Astrocyte (in vitro differentiated cells and primary cell): Measurements from ENCODE around the gene PRRX1. TPM values are rescaled to one million over a fixed set of nuclear protein-coding genes. Genes with fewer than 3 reads are reported as not detected.

ENCODE experiments used
- DNase-seq: peaks from one replicate; pipeline ENCODE4 v3.0.0-alpha.2; 2010; ENCODE audit warnings: low read depth
- FAIRE-seq: peaks from 2 replicates; lab custom pipeline; 2011; peaks lifted over from hg19 to GRCh38; lab: Jason Lieb, UNC
- H2AFZ ChIP-seq: 2 replicates; pipeline ENCODE4 v1.6.0; 2012; ENCODE audit warnings: low read depth, low read length, inconsistent platforms
- H3K27ac ChIP-seq: 2 replicates; pipeline ENCODE4 v1.5.1; 2011; ENCODE audit warnings: low read depth, low read length, inconsistent platforms
- H3K27me3 ChIP-seq: 2 replicates; pipeline ENCODE4 v1.6.0; 2011; ENCODE audit warnings: low read length, inconsistent platforms; ENCODE audit not compliant: insufficient read depth
- H3K36me3 ChIP-seq: 2 replicates; pipeline ENCODE4 v1.5.1; 2011; ENCODE audit warnings: low read length, inconsistent platforms; ENCODE audit not compliant: insufficient read depth
- H3K4me1 ChIP-seq: 2 replicates; pipeline ENCODE4 v1.5.1; 2011; ENCODE audit warnings: low read length, inconsistent platforms; ENCODE audit not compliant: insufficient read depth
- H3K4me2 ChIP-seq: 2 replicates; pipeline ENCODE4 v1.6.0; 2012; ENCODE audit warnings: low read length, inconsistent platforms
- H3K4me3 ChIP-seq: 2 replicates; pipeline ENCODE4 v1.5.1; 2011; ENCODE audit warnings: low read depth, mild to moderate bottlenecking, low read length, inconsistent platforms; ENCODE audit not compliant: insufficient read depth
- H3K79me2 ChIP-seq: 2 replicates; pipeline ENCODE4 v1.6.0; 2012; ENCODE audit warnings: mild to moderate bottlenecking, low read length, inconsistent platforms; ENCODE audit not compliant: insufficient read depth
- H3K9ac ChIP-seq: 2 replicates; pipeline ENCODE4 v1.6.0; 2012; ENCODE audit warnings: mild to moderate bottlenecking, low read length, inconsistent platforms
- H3K9me3 ChIP-seq: 2 replicates; pipeline ENCODE4 v1.5.1; 2012; ENCODE audit warnings: low read depth, mild to moderate bottlenecking, low read length, inconsistent platforms; ENCODE audit not compliant: insufficient read depth
- H4K20me1 ChIP-seq: 2 replicates; pipeline ENCODE4 v1.6.0; 2012; ENCODE audit warnings: low read length, inconsistent platforms; ENCODE audit not compliant: insufficient read depth
- H3K27ac Mint-ChIP-seq: one replicate; pipeline ENCODE4 v1.8.0; 2021; ENCODE audit warnings: mild to moderate bottlenecking, mixed read lengths; ENCODE audit not compliant: unreplicated experiment
- H3K27me3 Mint-ChIP-seq: one replicate; pipeline ENCODE4 v1.8.0; 2021; ENCODE audit warnings: low read depth, mixed read lengths; ENCODE audit not compliant: unreplicated experiment
- H3K36me3 Mint-ChIP-seq: one replicate; pipeline ENCODE4 v1.8.0; 2021; ENCODE audit warnings: low read depth, mixed read lengths; ENCODE audit not compliant: unreplicated experiment
- H3K4me1 Mint-ChIP-seq: one replicate; pipeline ENCODE4 v1.8.0; 2021; ENCODE audit warnings: low read depth, mixed read lengths; ENCODE audit not compliant: unreplicated experiment
- H3K4me3 Mint-ChIP-seq: one replicate; pipeline ENCODE4 v1.8.0; 2021; ENCODE audit warnings: mild to moderate bottlenecking, moderate library complexity, mixed read lengths; ENCODE audit not compliant: unreplicated experiment
- H3K9me3 Mint-ChIP-seq: one replicate; pipeline ENCODE4 v1.8.0; 2021; ENCODE audit warnings: mild to moderate bottlenecking, mixed read lengths; ENCODE audit not compliant: unreplicated experiment
- EZH2 ChIP-seq: IDR thresholded peaks from 2 replicates; pipeline ENCODE4 v1.6.1; 2012; ENCODE audit warnings: mild to moderate bottlenecking, low read length, inconsistent platforms; ENCODE audit not compliant: insufficient read depth
- total RNA-seq: library from RNA; stranded (reverse); gene quantifications from 2 replicates; pipeline ENCODE4 v1.2.1, GENCODE V29; 2021
- TF ChIP-seq, protein P1 (sequence below): IDR thresholded peaks from 2 replicates; pipeline ENCODE4 v1.5.1; 2011; ENCODE audit warnings: low read depth, mild to moderate bottlenecking, inconsistent platforms, low read length, moderate library complexity; ENCODE audit not compliant: insufficient read depth

The PRRX1 gene
- total RNA-seq, 1 donor from 2014 or later: 1.3 TPM

DNA sequence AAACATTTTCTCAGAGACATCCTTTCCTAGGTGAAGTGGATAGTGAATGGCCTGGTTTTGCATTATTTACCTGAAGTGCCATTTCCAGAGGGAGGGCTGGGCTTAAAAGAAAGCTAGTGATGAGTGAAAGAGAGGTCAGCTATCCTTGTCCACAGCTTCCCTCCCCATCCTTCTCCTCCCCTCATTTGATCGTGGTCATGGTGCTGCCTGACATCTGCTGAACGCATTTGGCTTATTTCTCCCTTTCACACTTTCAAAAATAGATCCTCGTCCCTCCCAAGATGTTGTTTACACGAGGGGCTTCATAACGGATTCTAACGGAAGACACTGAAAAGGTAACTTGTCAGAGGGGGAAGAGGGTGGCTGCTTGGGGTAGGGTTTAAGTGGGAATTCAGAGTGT, 66.1 kb downstream of the PRRX1 start:
- no peaks in the 10 kb centered on the region for H3K36me3 Mint-ChIP-seq
- Histone ChIP-seq H3K9ac (no peak overlapping the region), H3K27ac (no peak overlapping the region), H3K4me3 (no peak overlapping the region), H3K79me2 (no peaks in the 10 kb centered on the region), H3K36me3 (peaks cover 33% of the 10 kb centered on the region), H3K4me2 (no peak overlapping the region), H3K9me3 (no peaks in the 10 kb centered on the region), H3K4me1 (peaks cover 6% of the 10 kb centered on the region), H2AFZ (no peak overlapping the region), H4K20me1 (no peaks in the 10 kb centered on the region), H3K27me3 (no peaks in the 10 kb centered on the region)
- DNase-seq: no peak
- no peaks in the 10 kb centered on the region for H3K9me3 Mint-ChIP-seq
- no peak for FAIRE-seq
- peaks cover 11% of the 10 kb centered on the region for H3K4me1 Mint-ChIP-seq
- H3K27me3 Mint-ChIP-seq: no peaks in the 10 kb centered on the region
- no peak overlapping the region for H3K27ac Mint-ChIP-seq
- H3K4me3 Mint-ChIP-seq: no peak overlapping the region
- TF ChIP-seq, protein P1, sequence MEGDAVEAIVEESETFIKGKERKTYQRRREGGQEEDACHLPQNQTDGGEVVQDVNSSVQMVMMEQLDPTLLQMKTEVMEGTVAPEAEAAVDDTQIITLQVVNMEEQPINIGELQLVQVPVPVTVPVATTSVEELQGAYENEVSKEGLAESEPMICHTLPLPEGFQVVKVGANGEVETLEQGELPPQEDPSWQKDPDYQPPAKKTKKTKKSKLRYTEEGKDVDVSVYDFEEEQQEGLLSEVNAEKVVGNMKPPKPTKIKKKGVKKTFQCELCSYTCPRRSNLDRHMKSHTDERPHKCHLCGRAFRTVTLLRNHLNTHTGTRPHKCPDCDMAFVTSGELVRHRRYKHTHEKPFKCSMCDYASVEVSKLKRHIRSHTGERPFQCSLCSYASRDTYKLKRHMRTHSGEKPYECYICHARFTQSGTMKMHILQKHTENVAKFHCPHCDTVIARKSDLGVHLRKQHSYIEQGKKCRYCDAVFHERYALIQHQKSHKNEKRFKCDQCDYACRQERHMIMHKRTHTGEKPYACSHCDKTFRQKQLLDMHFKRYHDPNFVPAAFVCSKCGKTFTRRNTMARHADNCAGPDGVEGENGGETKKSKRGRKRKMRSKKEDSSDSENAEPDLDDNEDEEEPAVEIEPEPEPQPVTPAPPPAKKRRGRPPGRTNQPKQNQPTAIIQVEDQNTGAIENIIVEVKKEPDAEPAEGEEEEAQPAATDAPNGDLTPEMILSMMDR: no peak
- no peak for TF ChIP-seq EZH2

DNA sequence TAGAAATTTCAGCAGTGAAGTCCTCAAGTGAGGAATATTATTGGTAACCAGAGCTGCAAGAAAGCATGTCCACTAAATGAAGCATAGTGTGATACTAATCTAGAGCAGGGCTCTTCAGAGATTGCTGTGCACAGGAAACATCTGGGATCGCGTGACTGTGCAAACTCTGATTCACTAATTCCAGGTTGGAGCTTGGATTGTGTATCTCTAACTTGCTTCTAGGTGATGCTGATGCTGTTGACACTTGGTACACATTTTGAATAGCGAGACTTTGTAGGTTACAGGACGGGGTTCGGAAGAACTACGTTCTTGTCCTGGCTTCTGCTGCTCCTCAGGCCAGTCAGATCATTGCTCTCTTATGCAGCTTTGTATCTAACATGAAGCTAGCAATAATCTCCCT, 66.5 kb downstream of the PRRX1 start:
- Histone ChIP-seq H4K20me1 (no peaks in the 10 kb centered on the region), H3K4me2 (no peak overlapping the region), H3K9ac (no peak overlapping the region), H3K27ac (no peak overlapping the region), H3K27me3 (no peaks in the 10 kb centered on the region), H3K9me3 (no peaks in the 10 kb centered on the region), H3K79me2 (no peaks in the 10 kb centered on the region), H2AFZ (no peak overlapping the region), H3K4me3 (no peak overlapping the region), H3K36me3 (peaks cover 33% of the 10 kb centered on the region), H3K4me1 (peaks cover 6% of the 10 kb centered on the region)
- no peaks in the 10 kb centered on the region for H3K36me3 Mint-ChIP-seq
- FAIRE-seq: no peak
- no peaks in the 10 kb centered on the region for H3K27me3 Mint-ChIP-seq
- TF ChIP-seq, protein P1: no peak
- no peak for TF ChIP-seq EZH2
- peaks cover 12% of the 10 kb centered on the region for H3K4me1 Mint-ChIP-seq
- no peak for DNase-seq
- no peak overlapping the region for H3K4me3 Mint-ChIP-seq
- no peaks in the 10 kb centered on the region for H3K9me3 Mint-ChIP-seq
- H3K27ac Mint-ChIP-seq: no peak overlapping the region

DNA sequence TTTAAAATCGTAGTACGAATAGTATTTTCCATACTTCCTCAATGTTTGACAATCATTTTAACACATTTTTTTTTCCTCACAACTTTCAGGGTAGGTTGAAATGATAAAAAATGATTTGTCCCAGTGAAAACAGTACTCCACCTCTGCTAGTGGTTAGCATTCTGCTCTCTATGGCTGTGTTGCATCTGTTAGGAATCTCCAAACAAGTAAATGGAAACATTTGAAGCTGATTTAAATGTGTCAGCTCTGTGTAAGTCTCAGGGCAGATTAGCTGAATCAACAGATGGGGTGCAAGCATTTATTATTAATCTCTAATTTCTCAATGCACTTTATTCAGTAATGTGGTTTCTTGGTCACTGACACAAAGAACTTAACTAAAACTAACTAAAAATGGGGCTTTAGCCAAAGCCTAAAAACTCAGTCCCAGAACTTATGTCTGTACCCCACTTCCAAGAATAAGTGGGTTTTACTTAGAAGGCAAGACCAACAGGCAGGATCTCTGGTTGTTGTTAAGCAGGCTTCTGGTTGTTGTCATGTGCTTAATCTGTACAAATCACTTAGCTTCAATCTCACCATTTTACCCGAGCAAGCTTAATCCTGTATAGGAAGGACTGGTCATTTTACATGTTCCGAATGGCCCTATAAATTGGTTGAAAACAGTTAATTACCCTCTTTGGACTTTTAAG, 67.8 kb downstream of the PRRX1 start:
- Mint-ChIP-seq H3K27ac (no peak overlapping the region), H3K4me1 (peaks cover 17% of the 10 kb centered on the region)
- H3K9ac ChIP-seq: no peak overlapping the region

More for the DNA sequence above, 67.8 kb downstream of the PRRX1 start:
- H3K9me3 Mint-ChIP-seq: no peaks in the 10 kb centered on the region
- H3K27ac ChIP-seq: no peak overlapping the region
- no peak overlapping the region for H3K4me2 ChIP-seq
- H4K20me1 ChIP-seq: no peaks in the 10 kb centered on the region
- no peaks in the 10 kb centered on the region for H3K27me3 ChIP-seq
- H3K4me1 ChIP-seq: peaks cover 9% of the 10 kb centered on the region
- DNase-seq (no peak), FAIRE-seq (peak; percentile 80)
- H3K4me3 ChIP-seq: no peak overlapping the region
- TF ChIP-seq, protein P1: no peak
- no peak for TF ChIP-seq EZH2
- H2AFZ ChIP-seq: no peak overlapping the region
- H3K79me2 ChIP-seq: no peaks in the 10 kb centered on the region
- peaks cover 33% of the 10 kb centered on the region for H3K36me3 ChIP-seq
- H3K9me3 ChIP-seq: no peaks in the 10 kb centered on the region
- no peak overlapping the region for H3K4me3 Mint-ChIP-seq
- H3K36me3 Mint-ChIP-seq: no peaks in the 10 kb centered on the region
- H3K27me3 Mint-ChIP-seq: no peaks in the 10 kb centered on the region
